Measurements from ENCODE around the gene PJA1. TPM values are rescaled to one million over a fixed set of nuclear protein-coding genes. Genes with fewer than 3 reads are reported as not detected.

PJA1 gene
- total RNA-seq, 1 experiment from 2014 or later, result 13.4 TPM

DNA sequence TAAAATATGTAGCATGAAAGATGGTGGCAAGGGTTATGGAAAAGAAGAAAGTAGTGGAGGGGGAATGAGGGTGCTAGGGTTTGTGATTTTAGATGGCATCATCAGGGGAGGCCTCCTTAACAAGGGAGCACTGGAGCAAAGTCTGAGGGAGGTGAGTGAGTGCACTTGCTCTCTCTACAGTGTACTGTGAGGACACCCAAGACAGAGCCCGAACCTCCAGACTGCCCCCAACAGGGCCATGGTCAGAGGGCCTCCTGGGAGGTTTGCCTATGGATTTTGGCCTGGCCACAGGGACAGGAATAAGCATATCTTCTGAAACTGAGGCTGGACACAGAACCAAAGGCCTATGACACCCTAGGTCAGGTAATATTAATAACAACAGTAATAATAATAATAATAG, 21.4 kb upstream of the PJA1 start:
- no TSS peak for BruUV-seq (replicated peaks)
- Histone ChIP-seq H3K4me1 (no peaks in the 10 kb centered on the region), H3K36me3 (ENCODE audit: control insufficient read depth, insufficient read depth, low read length) (no peaks in the 10 kb centered on the region), H3K9me3 (no peaks in the 10 kb centered on the region), H3K4me3 (ENCODE audit: low read depth, low read length) (no peak overlapping the region), H3K27me3 (replicated peaks; ENCODE audit: control insufficient read depth, insufficient read depth, low read length) (no peaks in the 10 kb centered on the region)
- H3K4me1 Mint-ChIP-seq (ENCODE audit: low read depth, unreplicated experiment), result no peaks in the 10 kb centered on the region
- no peaks in the 10 kb centered on the region for H3K9me3 Mint-ChIP-seq (ENCODE audit: unreplicated experiment)
- intact Hi-C loops (cut with micrococcal nuclease; ENCODE audit: unreplicated experiment), result no loop called here
- ChIA-PET POLR2A (no interaction called here), CTCF (no interaction called here)
- H3K4me3 Mint-ChIP-seq (ENCODE audit: unreplicated experiment), result no peak overlapping the region
- H3K36me3 Mint-ChIP-seq (ENCODE audit: insufficient read depth, unreplicated experiment), result no peaks in the 10 kb centered on the region
- H3K27me3 Mint-ChIP-seq (ENCODE audit: insufficient read depth, unreplicated experiment), result no peaks in the 10 kb centered on the region
- H3K27ac Mint-ChIP-seq (ENCODE audit: unreplicated experiment), result no peak overlapping the region
- no peak for DNase-seq
- TF ChIP-seq, protein P1, sequence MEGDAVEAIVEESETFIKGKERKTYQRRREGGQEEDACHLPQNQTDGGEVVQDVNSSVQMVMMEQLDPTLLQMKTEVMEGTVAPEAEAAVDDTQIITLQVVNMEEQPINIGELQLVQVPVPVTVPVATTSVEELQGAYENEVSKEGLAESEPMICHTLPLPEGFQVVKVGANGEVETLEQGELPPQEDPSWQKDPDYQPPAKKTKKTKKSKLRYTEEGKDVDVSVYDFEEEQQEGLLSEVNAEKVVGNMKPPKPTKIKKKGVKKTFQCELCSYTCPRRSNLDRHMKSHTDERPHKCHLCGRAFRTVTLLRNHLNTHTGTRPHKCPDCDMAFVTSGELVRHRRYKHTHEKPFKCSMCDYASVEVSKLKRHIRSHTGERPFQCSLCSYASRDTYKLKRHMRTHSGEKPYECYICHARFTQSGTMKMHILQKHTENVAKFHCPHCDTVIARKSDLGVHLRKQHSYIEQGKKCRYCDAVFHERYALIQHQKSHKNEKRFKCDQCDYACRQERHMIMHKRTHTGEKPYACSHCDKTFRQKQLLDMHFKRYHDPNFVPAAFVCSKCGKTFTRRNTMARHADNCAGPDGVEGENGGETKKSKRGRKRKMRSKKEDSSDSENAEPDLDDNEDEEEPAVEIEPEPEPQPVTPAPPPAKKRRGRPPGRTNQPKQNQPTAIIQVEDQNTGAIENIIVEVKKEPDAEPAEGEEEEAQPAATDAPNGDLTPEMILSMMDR (IDR thresholded peaks at IDR 0.05; ENCODE audit: insufficient read depth in 1 of 2, low read depth in 1 of 2, low read length in 1 of 2, severe bottlenecking in 1 of 2, unreplicated experiment in 1 of 2), result no peak

DNA sequence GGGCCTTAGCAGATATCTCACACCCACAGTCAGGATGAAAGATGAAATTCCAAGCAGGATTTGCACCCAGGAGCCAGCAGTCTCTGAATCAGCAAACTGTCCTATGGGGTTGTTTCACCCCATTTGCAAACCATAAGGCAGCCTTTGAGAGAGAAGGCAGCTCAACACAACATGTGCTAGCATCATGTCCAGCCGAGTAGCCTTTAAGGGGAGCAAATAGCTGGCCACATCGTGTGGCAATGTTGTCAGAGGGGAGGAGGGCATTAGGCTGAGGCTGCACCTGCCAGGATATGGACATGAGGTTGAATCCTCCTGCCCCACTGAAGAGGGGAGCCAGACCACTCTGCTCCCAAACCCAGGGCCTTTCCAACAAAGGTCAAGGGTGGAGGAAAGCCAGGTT, 20.6 kb upstream of the PJA1 start:
- TF ChIP-seq, protein P1 (IDR thresholded peaks at IDR 0.05; ENCODE audit: insufficient read depth in 1 of 2, low read depth in 1 of 2, low read length in 1 of 2, severe bottlenecking in 1 of 2, unreplicated experiment in 1 of 2), result no peak
- POLR2A ChIA-PET, result no interaction called here
- H3K27me3 ChIP-seq (replicated peaks; ENCODE audit: control insufficient read depth, insufficient read depth, low read length), result no peaks in the 10 kb centered on the region
- H3K9me3 ChIP-seq, result no peaks in the 10 kb centered on the region
- no peaks in the 10 kb centered on the region for H3K36me3 ChIP-seq (ENCODE audit: control insufficient read depth, insufficient read depth, low read length)
- H3K4me1 ChIP-seq, result no peaks in the 10 kb centered on the region
- H3K27ac Mint-ChIP-seq (ENCODE audit: unreplicated experiment), result no peak overlapping the region
- H3K4me3 ChIP-seq (ENCODE audit: low read depth, low read length), result no peak overlapping the region
- no TSS peak for BruUV-seq (replicated peaks)
- peaks cover 6% of the 10 kb centered on the region for H3K27me3 Mint-ChIP-seq (ENCODE audit: insufficient read depth, unreplicated experiment)
- DNase-seq, result no peak
- no peaks in the 10 kb centered on the region for H3K36me3 Mint-ChIP-seq (ENCODE audit: insufficient read depth, unreplicated experiment)
- no peaks in the 10 kb centered on the region for H3K4me1 Mint-ChIP-seq (ENCODE audit: low read depth, unreplicated experiment)
- H3K4me3 Mint-ChIP-seq (ENCODE audit: unreplicated experiment), result no peak overlapping the region
- CTCF ChIA-PET, result no interaction called here
- intact Hi-C loops (cut with micrococcal nuclease; ENCODE audit: unreplicated experiment), result no loop called here
- no peaks in the 10 kb centered on the region for H3K9me3 Mint-ChIP-seq (ENCODE audit: unreplicated experiment)

DNA sequence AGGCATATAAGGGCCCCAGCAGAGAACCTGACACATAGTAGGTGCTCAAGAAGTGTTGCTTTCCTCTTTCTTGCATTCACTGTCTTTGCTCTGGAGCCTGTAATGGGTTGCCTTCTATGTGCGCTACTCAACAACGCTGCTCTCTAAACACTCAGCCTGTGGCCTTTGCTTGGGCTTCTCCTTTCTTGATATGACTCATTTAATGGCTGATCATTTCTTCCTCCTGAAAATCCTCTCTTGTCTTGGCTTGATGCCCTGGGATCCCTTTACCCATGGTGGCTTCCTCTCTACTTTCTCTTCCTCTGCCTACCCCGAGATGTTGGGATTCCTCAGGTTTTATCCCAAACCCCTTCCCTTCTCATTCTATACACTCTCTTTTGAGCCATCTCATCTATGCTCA, 19.9 kb upstream of the PJA1 start:
- DNase-seq, result no peak
- H3K27ac Mint-ChIP-seq (ENCODE audit: unreplicated experiment), result no peak overlapping the region
- intact Hi-C loops (cut with micrococcal nuclease; ENCODE audit: unreplicated experiment), result no loop called here
- no peaks in the 10 kb centered on the region for H3K4me1 Mint-ChIP-seq (ENCODE audit: low read depth, unreplicated experiment)
- BruUV-seq (replicated peaks), result no TSS peak
- H3K36me3 Mint-ChIP-seq (ENCODE audit: insufficient read depth, unreplicated experiment), result no peaks in the 10 kb centered on the region
- TF ChIP-seq, protein P1 (IDR thresholded peaks at IDR 0.05; ENCODE audit: insufficient read depth in 1 of 2, low read depth in 1 of 2, low read length in 1 of 2, severe bottlenecking in 1 of 2, unreplicated experiment in 1 of 2), result no peak
- H3K4me3 ChIP-seq (ENCODE audit: low read depth, low read length), result no peak overlapping the region
- H3K27me3 Mint-ChIP-seq (ENCODE audit: insufficient read depth, unreplicated experiment), result peaks cover 7% of the 10 kb centered on the region
- H3K9me3 Mint-ChIP-seq (ENCODE audit: unreplicated experiment), result no peaks in the 10 kb centered on the region
- POLR2A ChIA-PET, result no interaction called here
- no peaks in the 10 kb centered on the region for H3K36me3 ChIP-seq (ENCODE audit: control insufficient read depth, insufficient read depth, low read length)
- no peaks in the 10 kb centered on the region for H3K4me1 ChIP-seq
- CTCF ChIA-PET, result no interaction called here
- H3K27me3 ChIP-seq (replicated peaks; ENCODE audit: control insufficient read depth, insufficient read depth, low read length), result no peaks in the 10 kb centered on the region
- H3K4me3 Mint-ChIP-seq (ENCODE audit: unreplicated experiment), result no peak overlapping the region
- no peaks in the 10 kb centered on the region for H3K9me3 ChIP-seq

All from Caco-2 (cell line).